Tibial artery (tissue), 4 donors: Measurements from ENCODE around the gene SLC6A7.

Experiments used
- DNase-seq, 2 donors: peaks; one replicate each; pipeline ENCODE4 v3.0.0-alpha.2; 2019
- H3K27ac ChIP-seq, 2 donors: fragments of 200-600 bp; sonication (generic) in 1 of 2; 1 replicate in 1 of 2; 2 replicates in 1 of 2; pipeline ENCODE4 v1.5.1; 2018 to 2019; ENCODE audit warnings: mild to moderate bottlenecking in 1 of 2
- H3K27me3 ChIP-seq, 2 donors: fragments of 200-600 bp; sonication (generic) in 1 of 2; one replicate each; pipeline versions ENCODE4 v1.5.1 to v1.6.0; 2016 to 2019
- H3K36me3 ChIP-seq, 3 donors: fragments of 200-600 bp; sonication (generic) in 2 of 3; one replicate each; pipeline ENCODE4 v1.5.1; 2016 to 2019; ENCODE audit warnings: mild to moderate bottlenecking in 2 of 3
- H3K4me1 ChIP-seq, 4 donors: fragments of 200-600 bp; sonication (generic) in 2 of 4; 1 replicate in 3 of 4; 2 replicates in 1 of 4; pipeline ENCODE4 v1.5.1; 2016 to 2019
- H3K4me3 ChIP-seq, 2 donors: fragments of 200-600 bp; sonication (generic) in 1 of 2; 1 replicate in 1 of 2; 2 replicates in 1 of 2; pipeline ENCODE4 v1.5.1; 2018 to 2019; ENCODE audit warnings: mild to moderate bottlenecking in 2 of 2
- H3K9me3 ChIP-seq, 3 donors: fragments of 200-600 bp; sonication (generic) in 1 of 3; one replicate each; pipeline ENCODE4 v1.5.1; 2016 to 2019
- intact Hi-C: fragments of 100-400 bp; cut with DNase I; formaldehyde crosslinking; loops from one replicate; pipeline ENCODE4 v1.15.0; 2023; ENCODE audit warnings: low total_unique reads
- TF ChIP-seq, protein P1 (sequence below), 2 experiments: fragments of 200-600 bp in 1 of 2; fragments of 450-650 bp in 1 of 2; IDR thresholded peaks; one replicate each; pipeline ENCODE4 v1.5.1; 2017 to 2019; ENCODE audit warnings: antibody characterized with exemption in 2 of 2, mild to moderate bottlenecking in 1 of 2, moderate library complexity in 1 of 2

Gene SLC6A7

DNA sequence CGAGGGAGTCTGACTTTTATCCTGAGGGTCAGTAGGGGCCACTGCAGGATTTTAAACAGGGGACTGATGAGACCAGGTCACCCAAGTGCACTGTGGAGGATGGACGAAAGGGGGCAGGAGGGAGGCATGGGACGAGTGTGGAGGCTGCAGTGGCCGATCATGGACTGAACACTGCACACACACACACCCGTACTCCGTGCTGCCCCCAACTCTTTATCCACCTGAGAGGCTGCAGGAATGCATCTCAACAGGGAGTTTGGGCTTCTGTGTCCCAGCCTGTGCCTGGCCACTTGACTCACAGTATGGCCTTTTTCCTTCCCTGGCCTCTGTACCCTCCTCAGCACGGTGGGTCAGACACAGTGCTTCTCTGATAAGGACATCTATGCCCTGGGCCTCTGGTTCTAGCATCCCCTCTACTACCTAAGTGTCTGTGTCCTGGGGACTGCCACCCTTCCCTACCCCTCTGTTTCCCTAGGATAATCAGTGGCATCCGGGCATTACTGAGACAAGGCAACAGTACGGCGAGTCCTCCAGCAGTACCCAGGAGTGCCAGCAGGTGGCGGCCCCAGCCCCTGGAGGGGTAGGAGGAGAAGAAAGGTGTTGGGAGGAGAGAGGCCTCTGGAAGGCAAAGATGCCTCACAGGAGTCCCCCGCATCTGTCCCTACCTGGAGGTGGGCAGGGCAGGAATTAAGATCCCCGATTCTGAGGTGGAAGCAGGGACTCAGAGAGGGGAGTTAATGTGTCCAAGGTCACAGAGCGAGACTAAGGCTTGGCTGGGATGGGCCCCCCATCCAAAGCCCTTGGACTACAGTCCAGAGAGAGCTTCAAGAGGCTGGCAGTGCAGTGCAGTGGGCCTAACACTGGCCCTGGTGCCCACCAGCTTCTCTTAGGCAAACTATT is 28.4 kb upstream of the SLC6A7 start:
- peak; percentile 88 to 94 for DNase-seq
- Histone ChIP-seq H3K36me3 (no peaks in the 10 kb centered on the region), H3K27ac (peak overlapping the region; percentile 89 to 98), H3K9me3 (no peaks in the 10 kb centered on the region), H3K4me1 (peaks cover 0 to 77% (median 66%) of the 10 kb centered on the region in 4 donors), H3K4me3 (no peak overlapping the region), H3K27me3 (peaks cover 0 to 2% of the 10 kb centered on the region in 2 donors)
- TF ChIP-seq, protein P1, sequence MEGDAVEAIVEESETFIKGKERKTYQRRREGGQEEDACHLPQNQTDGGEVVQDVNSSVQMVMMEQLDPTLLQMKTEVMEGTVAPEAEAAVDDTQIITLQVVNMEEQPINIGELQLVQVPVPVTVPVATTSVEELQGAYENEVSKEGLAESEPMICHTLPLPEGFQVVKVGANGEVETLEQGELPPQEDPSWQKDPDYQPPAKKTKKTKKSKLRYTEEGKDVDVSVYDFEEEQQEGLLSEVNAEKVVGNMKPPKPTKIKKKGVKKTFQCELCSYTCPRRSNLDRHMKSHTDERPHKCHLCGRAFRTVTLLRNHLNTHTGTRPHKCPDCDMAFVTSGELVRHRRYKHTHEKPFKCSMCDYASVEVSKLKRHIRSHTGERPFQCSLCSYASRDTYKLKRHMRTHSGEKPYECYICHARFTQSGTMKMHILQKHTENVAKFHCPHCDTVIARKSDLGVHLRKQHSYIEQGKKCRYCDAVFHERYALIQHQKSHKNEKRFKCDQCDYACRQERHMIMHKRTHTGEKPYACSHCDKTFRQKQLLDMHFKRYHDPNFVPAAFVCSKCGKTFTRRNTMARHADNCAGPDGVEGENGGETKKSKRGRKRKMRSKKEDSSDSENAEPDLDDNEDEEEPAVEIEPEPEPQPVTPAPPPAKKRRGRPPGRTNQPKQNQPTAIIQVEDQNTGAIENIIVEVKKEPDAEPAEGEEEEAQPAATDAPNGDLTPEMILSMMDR (IDR thresholded peaks at IDR 0.05): peak; percentile 93
- intact Hi-C loops: loop anchor here (2.0 to 5.0 kb wide), 2 partner anchors 34 to 49 kb away; no protein-coding TSS in a partner anchor

DNA sequence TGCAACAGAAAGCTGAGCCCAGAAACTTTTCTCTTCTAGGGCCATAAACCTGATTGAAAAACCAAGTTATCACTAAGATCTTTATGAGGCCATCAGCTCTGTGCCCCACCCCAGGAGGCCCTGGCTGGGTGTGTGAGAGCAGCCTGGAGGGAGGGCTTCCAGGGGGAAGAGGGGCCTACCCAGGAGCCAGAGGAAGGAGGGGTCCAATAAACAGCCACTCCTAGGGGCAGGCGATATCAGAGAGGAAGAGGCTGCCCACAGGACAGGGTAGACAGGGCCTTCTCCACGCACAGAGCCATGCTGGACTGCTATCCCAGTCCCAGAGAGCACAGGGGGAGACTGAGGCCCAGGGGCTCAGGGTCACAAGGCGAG is 27.7 kb upstream of the SLC6A7 start:
- intact Hi-C loops: loop anchor here (5.0 kb wide), 1 partner anchor 35 kb away; no protein-coding TSS in a partner anchor
- Histone ChIP-seq H3K4me3 (no peak overlapping the region), H3K9me3 (no peaks in the 10 kb centered on the region), H3K4me1 (peaks cover 0 to 76% (median 61%) of the 10 kb centered on the region in 4 donors), H3K36me3 (no peaks in the 10 kb centered on the region), H3K27me3 (peaks cover 0 to 7% of the 10 kb centered on the region in 2 donors), H3K27ac (peak overlapping the region; percentile 89 to 98)
- no peak for DNase-seq
- TF ChIP-seq, protein P1 (IDR thresholded peaks at IDR 0.05): no peak

DNA sequence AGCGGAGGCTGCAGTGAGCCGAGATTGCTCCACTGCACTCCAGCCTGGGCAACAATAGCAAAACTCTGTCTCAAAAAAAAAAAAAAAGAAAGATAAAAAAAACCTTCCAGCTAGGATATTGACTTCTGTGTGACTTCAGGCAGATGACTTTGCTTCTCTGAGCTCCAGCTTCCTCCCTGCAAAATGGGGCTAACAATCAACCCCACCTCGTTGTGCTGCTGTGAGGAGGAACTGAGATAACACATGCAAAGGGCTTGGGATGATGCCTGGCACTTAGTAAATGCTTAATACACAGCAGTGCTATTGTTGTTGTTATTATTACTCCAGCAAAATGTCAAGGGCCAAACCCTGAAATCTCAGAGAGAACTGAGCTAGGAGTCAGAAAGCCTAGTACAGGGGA is 26.8 kb upstream of the SLC6A7 start:
- TF ChIP-seq, protein P1 (IDR thresholded peaks at IDR 0.05): no peak
- Histone ChIP-seq H3K36me3 (no peaks in the 10 kb centered on the region), H3K9me3 (no peaks in the 10 kb centered on the region), H3K4me3 (no peak overlapping the region), H3K4me1 (peaks cover 0 to 67% (median 52%) of the 10 kb centered on the region in 4 donors), H3K27ac (peak overlapping the region; percentile 53 to 63), H3K27me3 (peaks cover 0 to 7% of the 10 kb centered on the region in 2 donors)
- intact Hi-C loops: loop anchor here (5.0 kb wide), 1 partner anchor 36 kb away; no protein-coding TSS in a partner anchor
- DNase-seq: no peak

DNA sequence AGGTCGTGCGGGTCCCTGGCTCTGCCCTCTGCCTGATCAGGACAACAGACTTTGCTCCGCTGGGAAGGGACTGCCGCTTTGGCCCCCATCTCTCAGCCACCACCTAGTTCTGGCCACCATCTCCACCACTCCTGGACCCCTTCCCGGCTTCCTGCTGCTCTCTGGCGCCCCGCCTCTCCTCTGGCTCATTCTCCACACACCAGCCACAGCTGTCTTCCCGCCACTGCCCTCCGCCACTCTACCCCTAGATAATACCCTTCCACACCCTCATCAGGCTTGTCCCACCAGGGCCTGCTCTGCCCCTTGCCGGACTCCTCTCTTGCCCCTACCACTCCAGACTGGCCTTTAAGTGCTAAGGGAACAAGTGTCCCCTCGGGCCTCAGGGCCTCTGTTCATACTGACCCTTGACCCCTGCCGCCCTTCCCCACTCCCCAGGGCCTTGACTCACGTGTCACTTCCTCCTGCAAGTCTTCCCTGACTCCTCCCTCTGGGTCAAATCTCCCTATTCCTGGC is 26.3 kb upstream of the SLC6A7 start:
- TF ChIP-seq, protein P1 (IDR thresholded peaks at IDR 0.05): peak; percentile 29 to 35
- DNase-seq: peak; percentile 85 to 90
- Histone ChIP-seq H3K4me3 (no peak overlapping the region), H3K9me3 (no peaks in the 10 kb centered on the region), H3K27me3 (peaks cover 0 to 7% of the 10 kb centered on the region in 2 donors), H3K36me3 (no peaks in the 10 kb centered on the region), H3K4me1 (peaks cover 0 to 61% (median 46%) of the 10 kb centered on the region in 4 donors), H3K27ac (peak overlapping the region; percentile 53 to 63)
- intact Hi-C loops: loop anchor here (5.0 kb wide), 1 partner anchor 36 kb away; no protein-coding TSS in a partner anchor

DNA sequence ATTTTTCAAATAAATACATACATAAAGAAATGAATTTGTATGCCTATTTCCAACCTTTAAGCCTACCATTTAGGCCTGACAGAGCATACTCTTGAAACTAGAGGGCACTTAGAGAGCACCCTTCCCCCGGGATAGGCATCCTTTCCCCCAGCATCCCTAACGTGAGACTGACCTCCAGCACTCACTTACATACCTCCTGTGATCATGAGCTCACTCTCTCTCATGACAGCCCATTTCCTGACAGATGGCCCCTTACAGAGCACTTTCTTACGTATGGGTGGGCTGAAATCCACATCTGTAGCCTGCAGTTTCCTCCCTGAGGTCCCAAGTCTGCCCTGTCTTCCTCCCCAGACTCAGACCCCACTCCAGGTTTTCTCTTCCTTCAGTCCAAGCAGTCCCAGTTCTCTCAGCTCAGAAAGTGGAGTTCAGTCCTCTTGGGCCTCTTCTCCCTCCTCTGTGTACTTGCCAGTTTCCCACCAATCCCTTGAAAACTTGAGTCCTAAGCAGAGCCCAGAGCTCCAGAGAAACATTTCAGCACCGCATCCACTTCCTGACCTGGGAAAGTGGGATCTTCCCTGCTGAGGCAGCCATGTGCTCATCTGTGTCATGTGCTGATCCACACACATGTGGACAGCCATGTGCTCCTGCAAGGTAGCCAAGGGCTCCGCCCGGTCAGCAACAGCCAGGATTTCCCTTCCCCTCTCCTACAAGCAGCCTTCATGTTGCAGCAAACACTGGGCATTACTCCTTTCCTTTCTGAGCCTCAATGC is 25.5 kb upstream of the SLC6A7 start:
- intact Hi-C loops: loop anchor here (5.0 kb wide), 1 partner anchor 37 kb away; no protein-coding TSS in a partner anchor
- DNase-seq: peak in 1 of 2 donors; percentile 69
- Histone ChIP-seq H3K9me3 (no peaks in the 10 kb centered on the region), H3K27ac (peak overlapping the region; percentile 53 to 63), H3K4me1 (peaks cover 0 to 53% (median 39%) of the 10 kb centered on the region in 4 donors), H3K36me3 (no peaks in the 10 kb centered on the region), H3K4me3 (no peak overlapping the region), H3K27me3 (peaks cover 0 to 7% of the 10 kb centered on the region in 2 donors)
- TF ChIP-seq, protein P1 (IDR thresholded peaks at IDR 0.05): no peak
